Gastrocnemius medialis (tissue), 4 donors: ENCODE measurements around the gene CHGA.

ENCODE experiments used
- CTCF ChIP-seq, 5 experiments: fragments of 450-650 bp in 3 of 5; fragments of 200-600 bp in 2 of 5; sonication (generic) in 2 of 5; IDR thresholded peaks in 4 of 5; conservative IDR thresholded peaks in 1 of 5; 1 replicate in 4 of 5; 2 replicates in 1 of 5; pipeline ENCODE4 v1.5.1; 2016 to 2019; ENCODE audit warnings: antibody characterized with exemption in 5 of 5, mild to moderate bottlenecking in 3 of 5, moderate library complexity in 3 of 5
- POLR2A ChIP-seq, 2 donors: fragments of 450-650 bp; IDR thresholded peaks; one replicate each; pipeline ENCODE4 v1.6.1; 2017; ENCODE audit warnings: antibody characterized with exemption in 2 of 2, mild to moderate bottlenecking in 2 of 2, moderate library complexity in 2 of 2

- TF ChIP-seq CTCF (IDR thresholded peaks at IDR 0.05 in 4 of 5, conservative IDR thresholded peaks at IDR 0.05 in 1 of 5) (no peak), POLR2A (IDR thresholded peaks at IDR 0.05) (no peak)
Observed at GRCh38 chr14:92976268-92976667, 53.3 kb downstream of the CHGA start.
